Heart left ventricle (tissue), 16 donors: ENCODE data around the gene AFTPH. TPM values are rescaled to one million over a fixed set of nuclear protein-coding genes. Genes with fewer than 3 reads are reported as not detected.

Experiments used
- ATAC-seq, 4 donors: fragments of 200-7000 bp; cut with Tn5 transposase; one replicate each; pipeline ENCODE4 v1.9.1; 2020 to 2022; ENCODE audit warnings: moderate library complexity in 4 of 4, mild to moderate bottlenecking in 3 of 4, moderate number of reproducible peaks in 1 of 4
- DNase-seq, 5 donors: peaks; one replicate each; pipeline ENCODE4 v3.0.0-alpha.2; 2020
- H3K27ac ChIP-seq, 12 donors: fragments of 200-600 bp; sonication (generic) in 4 of 12; one replicate each; pipeline versions ENCODE4 v1.5.0 to v1.8.0; 2016 to 2022; ENCODE audit warnings: mild to moderate bottlenecking in 2 of 12
- H3K27me3 ChIP-seq, 9 donors: fragments of 200-600 bp; sonication (generic) in 2 of 9; one replicate each; pipeline versions ENCODE4 v1.5.1 to v1.8.0; 2016 to 2022; ENCODE audit warnings: mild to moderate bottlenecking in 3 of 9
- H3K36me3 ChIP-seq, 9 donors: fragments of 200-600 bp; sonication (generic) in 2 of 9; one replicate each; pipeline versions ENCODE4 v1.5.0 to v1.8.0; 2018 to 2022; ENCODE audit warnings: mild to moderate bottlenecking in 2 of 9
- H3K4me1 ChIP-seq, 12 donors: fragments of 200-600 bp; sonication (generic) in 4 of 12; one replicate each; pipeline versions ENCODE4 v1.5.0 to v1.8.0; 2016 to 2022; ENCODE audit warnings: mild to moderate bottlenecking in 3 of 12
- H3K4me3 ChIP-seq, 12 donors: fragments of 200-600 bp; sonication (generic) in 4 of 12; one replicate each; pipeline versions ENCODE4 v1.5.0 to v1.8.0; 2017 to 2022; ENCODE audit warnings: mild to moderate bottlenecking in 9 of 12, moderate library complexity in 4 of 12
- H3K9me3 ChIP-seq, 12 donors: fragments of 200-600 bp; sonication (generic) in 4 of 12; one replicate each; pipeline versions ENCODE4 v1.5.0 to v1.8.0; 2016 to 2022; ENCODE audit warnings: mild to moderate bottlenecking in 1 of 12
- POLR2A ChIP-seq, 2 donors: fragments of 450-650 bp; IDR thresholded peaks; one replicate each; pipeline ENCODE4 v1.6.1; 2017; ENCODE audit warnings: antibody characterized with exemption in 2 of 2, mild to moderate bottlenecking in 2 of 2, moderate library complexity in 2 of 2
- WGBS, 4 donors: extraction: QIAGEN DNeasy Blood & Tissue Kit in 2 of 4; methylation state at CpG; one replicate each; pipeline versions ENCODE4 v1.1.5 to v1.1.7; 2013 to 2018; 5-methylcytosine and 5-hydroxymethylcytosine counted together
- intact Hi-C, 10 donors: fragments of 100-400 bp; cut with DNase I; formaldehyde crosslinking; loops; one replicate each; pipeline versions ENCODE4 v1.11.1 to v1.14.2; 2022
- polyA plus RNA-seq, 2 donors: library from polyadenylated mRNA; stranded (reverse); fragments of 200-250 nt; gene quantifications; one replicate each; pipeline ENCODE4 v1.2.3, GENCODE V29; 2013
- total RNA-seq, 9 donors: library from RNA; depleted of rRNA in 2 of 9; stranded (reverse); fragments of >200 nt in 2 of 9; fragmentation: NEBNext Ultra II Directional in 3 of 9; extraction: Animal tissue kit (Norgen Biotek cat#: 25700) in 3 of 9; gene quantifications; one replicate each; pipeline versions ENCODE4 v1.1.0 to v1.2.4, GENCODE V29; 2016 to 2023
- TF ChIP-seq, protein P1 (sequence below), 12 donors: fragments of 200-600 bp; sonication (generic) in 4 of 12; IDR thresholded peaks; one replicate each; pipeline versions ENCODE4 v1.5.0 to v1.8.0; 2018 to 2022; ENCODE audit warnings: antibody characterized with exemption in 12 of 12, mild to moderate bottlenecking in 5 of 12
- donor health status: ischemic (EF 13 %, LVEDD 7.1; RV severe dilation, severe dysfunction).
- donor health status: healthy with polysubstance abuse.
- donor health status: DM: no; HTN: yes; CAD: no.
- donor health status: DM: no; HTN: no; CAD: no.
- donor health status: ischemic (EF 25% LVEDD 6.9; RV normal size, moderate dysfunction).
- donor health status: ischemic (EF 25% LVEDD 5.7; RV mildly dilated, moderate dysfunction).
- donor health status: healthy.
- donor health status: DM: yes; HTN: yes; CAD: no.
- donor health status: ischemic (EF 35%, LVEDD 5.7; RV mildly dilated, moderate dysfunction).
- donor health status: nonischemic (EF 11% LVEDD 7.7; RV severe dilation, severe dysfunction).
- donor health status: DM: yes; HTN: yes; CAD: no.
- donor health status: PGD.
- donor health status: ischemic (EF 29% LVEDD 5.4; RV normal size, mild dysfunction).
- donor health status: nonischemic (EF 23%, LVEDD 6.1; RV moderate dilation, normal function).

Gene AFTPH
- total and polyA plus RNA-seq, 11 donors = 9.2 to 15.2 (median 10.7) TPM

DNA sequence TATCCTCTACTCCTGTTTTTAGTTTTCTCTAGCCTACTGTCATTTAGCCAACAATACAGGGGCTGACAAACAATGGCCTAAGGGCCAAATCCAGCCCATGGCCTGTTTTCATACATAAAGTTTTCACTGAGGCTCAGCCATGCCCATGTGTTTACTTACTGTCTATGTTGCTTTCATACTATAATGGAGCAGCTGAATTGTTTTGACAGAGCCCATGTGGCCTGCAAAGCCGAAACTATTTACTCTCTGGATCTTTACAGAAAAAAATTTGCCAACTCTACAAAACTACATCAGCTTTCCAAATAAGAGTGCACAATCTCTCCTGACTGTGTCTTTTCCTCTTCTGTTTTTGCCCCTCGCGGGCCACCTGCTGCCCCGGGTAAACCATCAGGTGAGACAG lies 46.1 kb upstream of the AFTPH start:
- no peaks in the 10 kb centered on the region for H3K9me3 ChIP-seq
- no peaks in the 10 kb centered on the region for H3K27me3 ChIP-seq
- TF ChIP-seq, protein P1, sequence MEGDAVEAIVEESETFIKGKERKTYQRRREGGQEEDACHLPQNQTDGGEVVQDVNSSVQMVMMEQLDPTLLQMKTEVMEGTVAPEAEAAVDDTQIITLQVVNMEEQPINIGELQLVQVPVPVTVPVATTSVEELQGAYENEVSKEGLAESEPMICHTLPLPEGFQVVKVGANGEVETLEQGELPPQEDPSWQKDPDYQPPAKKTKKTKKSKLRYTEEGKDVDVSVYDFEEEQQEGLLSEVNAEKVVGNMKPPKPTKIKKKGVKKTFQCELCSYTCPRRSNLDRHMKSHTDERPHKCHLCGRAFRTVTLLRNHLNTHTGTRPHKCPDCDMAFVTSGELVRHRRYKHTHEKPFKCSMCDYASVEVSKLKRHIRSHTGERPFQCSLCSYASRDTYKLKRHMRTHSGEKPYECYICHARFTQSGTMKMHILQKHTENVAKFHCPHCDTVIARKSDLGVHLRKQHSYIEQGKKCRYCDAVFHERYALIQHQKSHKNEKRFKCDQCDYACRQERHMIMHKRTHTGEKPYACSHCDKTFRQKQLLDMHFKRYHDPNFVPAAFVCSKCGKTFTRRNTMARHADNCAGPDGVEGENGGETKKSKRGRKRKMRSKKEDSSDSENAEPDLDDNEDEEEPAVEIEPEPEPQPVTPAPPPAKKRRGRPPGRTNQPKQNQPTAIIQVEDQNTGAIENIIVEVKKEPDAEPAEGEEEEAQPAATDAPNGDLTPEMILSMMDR (IDR thresholded peaks at IDR 0.05) = no peak
- no peak for TF ChIP-seq POLR2A (IDR thresholded peaks at IDR 0.05)
- intact Hi-C loops = no loop called here
- no peak overlapping the region for H3K27ac ChIP-seq
- H3K4me1 ChIP-seq = no peaks in the 10 kb centered on the region
- WGBS, 4 donors = 92 to 96% (median 95%) methylated on average over 4 of the region's 4 CpGs
- ATAC-seq (no peak), DNase-seq (no peak)
- no peak overlapping the region for H3K4me3 ChIP-seq
- no peaks in the 10 kb centered on the region for H3K36me3 ChIP-seq

DNA sequence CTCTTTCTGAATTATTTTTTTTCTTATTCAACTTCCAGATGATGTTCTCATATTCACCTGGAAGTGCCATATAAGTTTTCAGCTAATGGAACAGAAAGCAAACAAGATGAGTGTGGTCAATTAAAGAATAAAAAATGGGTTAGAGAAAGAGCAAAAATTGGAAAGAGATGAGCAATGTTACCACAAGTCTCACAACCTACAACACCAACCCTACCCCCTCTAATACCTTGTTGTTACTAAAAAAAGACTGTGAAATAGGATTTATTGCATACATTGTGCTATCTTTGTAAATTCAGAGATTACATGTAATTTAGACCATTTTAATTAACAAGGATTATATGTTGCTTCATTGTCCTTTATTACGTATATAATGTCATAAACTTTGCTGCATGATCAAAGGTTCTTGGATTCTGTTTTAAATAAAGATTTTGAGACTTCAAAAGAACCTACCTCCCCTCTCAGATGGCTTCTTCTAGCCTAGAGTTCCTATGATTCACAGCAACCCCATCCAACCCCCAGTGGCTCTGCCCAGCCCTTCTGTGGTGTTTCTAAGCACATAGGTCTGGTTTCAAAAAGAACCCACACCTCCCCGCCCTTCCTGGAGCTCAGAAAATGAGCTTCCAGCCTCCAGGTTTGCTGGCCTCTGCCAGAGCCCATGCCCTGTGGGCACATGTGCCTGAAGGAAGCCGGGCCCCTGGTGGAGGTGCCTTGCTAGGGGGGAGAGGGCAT lies 45.5 kb upstream of the AFTPH start:
- TF ChIP-seq, protein P1 (IDR thresholded peaks at IDR 0.05) = no peak
- no peak for TF ChIP-seq POLR2A (IDR thresholded peaks at IDR 0.05)

DNA sequence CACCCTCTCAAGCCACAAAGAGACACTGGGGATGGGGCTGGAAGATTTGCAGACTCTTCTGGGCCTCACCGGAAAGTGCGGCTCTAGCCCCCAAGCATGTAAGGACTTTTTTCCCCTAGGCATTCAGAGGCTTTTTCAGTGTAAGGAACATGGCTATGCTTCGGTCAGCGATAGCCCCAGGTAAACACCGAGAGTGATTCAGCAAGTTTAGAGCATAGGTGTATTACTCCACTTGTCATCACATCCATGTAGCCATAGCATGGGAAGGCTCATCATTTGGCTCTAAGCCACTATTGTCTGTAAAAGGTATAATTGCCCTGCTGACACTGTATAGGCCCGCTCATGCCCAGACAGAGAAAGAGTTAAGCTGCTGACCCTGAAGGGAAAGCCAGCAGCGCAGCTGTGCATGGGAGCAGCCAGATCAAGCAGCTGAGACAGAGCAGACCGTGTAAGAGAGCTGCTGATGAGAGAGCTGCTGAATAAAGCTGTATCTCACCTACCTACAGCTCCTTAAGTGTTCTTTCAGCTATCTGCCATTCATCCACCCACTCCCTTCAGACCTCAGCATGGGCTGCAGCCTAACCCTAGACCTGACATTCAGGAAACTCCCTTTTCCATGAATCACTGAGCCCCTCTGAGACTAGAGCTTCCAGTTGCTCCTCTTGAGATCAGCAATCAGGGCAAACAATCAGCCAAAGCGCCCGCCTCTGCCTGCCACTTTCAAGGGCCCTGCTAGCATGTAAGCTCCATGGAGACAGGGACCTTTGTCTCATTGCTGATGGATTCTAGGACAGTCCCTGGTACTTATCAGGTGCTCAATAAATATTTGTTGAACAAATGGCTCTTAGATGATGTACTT lies 44.6 kb upstream of the AFTPH start:
- 93 to 96% (median 93%) methylated on average over 10 of the region's 10 CpGs for WGBS, 4 donors
- Histone ChIP-seq H3K4me1 (no peaks in the 10 kb centered on the region), H3K9me3 (no peaks in the 10 kb centered on the region), H3K4me3 (no peak overlapping the region), H3K27ac (no peak overlapping the region), H3K36me3 (no peaks in the 10 kb centered on the region), H3K27me3 (no peaks in the 10 kb centered on the region)
- intact Hi-C loops = loop anchor here in 3 of 10 donors (10.0 kb wide), 3 partner anchors 75 to 435 kb away; no protein-coding TSS in a partner anchor
- DNase-seq = no peak
- no peak for ATAC-seq
- no peak for TF ChIP-seq POLR2A (IDR thresholded peaks at IDR 0.05)
- TF ChIP-seq, protein P1 (IDR thresholded peaks at IDR 0.05) = no peak

More for the DNA sequence above, 45.5 kb upstream of the AFTPH start:
- intact Hi-C loops = no loop called here
- ATAC-seq (no peak), DNase-seq (no peak)
- 95 to 99% (median 97%) methylated on average over 3 of the region's 3 CpGs for WGBS, 4 donors
- Histone ChIP-seq H3K4me3 (no peak overlapping the region), H3K4me1 (no peaks in the 10 kb centered on the region), H3K27ac (no peak overlapping the region), H3K27me3 (no peaks in the 10 kb centered on the region), H3K9me3 (no peaks in the 10 kb centered on the region), H3K36me3 (no peaks in the 10 kb centered on the region)

DNA sequence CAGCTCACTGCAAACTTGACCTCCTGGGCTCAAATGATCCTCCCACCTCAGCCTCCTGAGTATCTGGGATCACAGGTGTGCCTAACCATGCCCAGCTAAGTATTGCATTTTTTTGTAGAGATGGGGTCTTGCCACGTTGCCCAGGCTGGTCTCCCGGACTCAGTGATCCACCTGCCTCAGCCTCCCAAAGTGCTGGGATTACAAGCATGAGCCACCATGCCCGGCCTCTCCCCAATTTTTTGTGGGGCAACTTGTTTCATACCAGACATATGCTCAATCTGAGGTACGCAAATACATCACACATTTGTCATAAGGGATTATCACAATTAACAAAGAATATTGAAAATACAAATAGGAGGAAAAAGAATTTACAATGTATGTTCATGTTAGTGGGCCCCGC lies 42.5 kb upstream of the AFTPH start:
- Histone ChIP-seq H3K4me1 (peaks cover 0 to 6% (median 0%) of the 10 kb centered on the region in 12 donors), H3K27me3 (no peaks in the 10 kb centered on the region), H3K36me3 (no peaks in the 10 kb centered on the region), H3K4me3 (no peak overlapping the region), H3K27ac (no peak overlapping the region), H3K9me3 (no peaks in the 10 kb centered on the region)
- no peak for TF ChIP-seq POLR2A (IDR thresholded peaks at IDR 0.05)
- DNase-seq = no peak
- no peak for ATAC-seq
- intact Hi-C loops = loop anchor here in 3 of 10 donors (10.0 kb wide), 3 partner anchors 77 to 437 kb away; no protein-coding TSS in a partner anchor
- WGBS, 4 donors = 93 to 94% (median 93%) methylated on average over 5 of the region's 5 CpGs
